ENCODE measurements around the gene GCN1. TPM values are rescaled to one million over a fixed set of nuclear protein-coding genes. Genes with fewer than 3 reads are reported as not detected.

GCN1 gene
- total RNA-seq, 2 donors from 2014 or later = 39.7 to 83.1 TPM

- DNase-seq (no peak), ATAC-seq (no peak)
- Histone ChIP-seq H3K4me3 (no peak overlapping the region), H3K9me3 (no peaks in the 10 kb centered on the region), H3K27ac (no peak overlapping the region), H3K27me3 (no peaks in the 10 kb centered on the region), H3K36me3 (replicated peaks in 1 of 2; ENCODE audit: insufficient read depth in 1 of 2, low read depth in 2 of 2) (peaks cover 0 to 24% of the 10 kb centered on the region in 2 donors), H3K4me1 (peaks cover 33% of the 10 kb centered on the region)
- intact Hi-C loops (cut with DNase I) = no loop called here
- 81 to 82% methylated on average over 5 of the region's 5 CpGs for WGBS, 2 donors
- no peak for TF ChIP-seq CTCF (IDR thresholded peaks at IDR 0.05)
- TF ChIP-seq POLR2A (IDR thresholded peaks at IDR 0.05) = no peak
These were observed 4.1 kb downstream of the GCN1 start for GRCh38 chr12:120190386-120190785.

- TF ChIP-seq CTCF (IDR thresholded peaks at IDR 0.05) = no peak
- TF ChIP-seq POLR2A (IDR thresholded peaks at IDR 0.05) = no peak
- Histone ChIP-seq H3K27ac (no peak overlapping the region), H3K9me3 (no peaks in the 10 kb centered on the region), H3K4me1 (peaks cover 7% of the 10 kb centered on the region), H3K27me3 (no peaks in the 10 kb centered on the region), H3K36me3 (replicated peaks in 1 of 2; ENCODE audit: insufficient read depth in 1 of 2, low read depth in 2 of 2) (peaks cover 0 to 37% of the 10 kb centered on the region in 2 donors), H3K4me3 (no peak overlapping the region)
- ATAC-seq (no peak), DNase-seq (no peak)
- WGBS, 2 donors = 82 to 85% methylated on average over 4 of the region's 4 CpGs
- intact Hi-C loops (cut with DNase I) = no loop called here
These were observed 7.9 kb downstream of the GCN1 start for GRCh38 chr12:120186654-120187053.

- intact Hi-C loops (cut with DNase I) = no loop called here
- no peaks in the 10 kb centered on the region for H3K9me3 ChIP-seq
- WGBS, 2 donors = 80 to 85% methylated on average over 1 to 5 of the region's 5 CpGs
- no peaks in the 10 kb centered on the region for H3K27me3 ChIP-seq
- ATAC-seq (no peak), DNase-seq (no peak)
- no peak overlapping the region for H3K4me3 ChIP-seq
- H3K36me3 ChIP-seq (replicated peaks in 1 of 2; ENCODE audit: insufficient read depth in 1 of 2, low read depth in 2 of 2) = peaks cover 0 to 34% of the 10 kb centered on the region in 2 donors
- H3K4me1 ChIP-seq = peaks cover 12% of the 10 kb centered on the region
- no peak for TF ChIP-seq POLR2A (IDR thresholded peaks at IDR 0.05)
- TF ChIP-seq CTCF (IDR thresholded peaks at IDR 0.05) = no peak
- H3K27ac ChIP-seq = no peak overlapping the region
These were observed 11.3 kb downstream of the GCN1 start for GRCh38 chr12:120183211-120183631.

- TF ChIP-seq CTCF (IDR thresholded peaks at IDR 0.05) = no peak
- TF ChIP-seq POLR2A (IDR thresholded peaks at IDR 0.05) = no peak
- Histone ChIP-seq H3K4me3 (no peak overlapping the region), H3K9me3 (no peaks in the 10 kb centered on the region), H3K36me3 (replicated peaks in 1 of 2; ENCODE audit: insufficient read depth in 1 of 2, low read depth in 2 of 2) (peaks cover 0 to 33% of the 10 kb centered on the region in 2 donors), H3K27me3 (no peaks in the 10 kb centered on the region), H3K4me1 (peaks cover 13% of the 10 kb centered on the region), H3K27ac (peak overlapping the region in 2 of 4 donors; percentile 16 to 32)
- peak; percentile 65 for ATAC-seq
- intact Hi-C loops (cut with DNase I) = no loop called here
- peak in 1 of 4 donors; percentile 32 for DNase-seq
- WGBS, 2 donors = 64 to 69% methylated on average over 7 to 8 of the region's 8 CpGs
These were observed 12.4 kb downstream of the GCN1 start for GRCh38 chr12:120181991-120182631.

- Histone ChIP-seq H3K9me3 (no peaks in the 10 kb centered on the region), H3K27ac (no peak overlapping the region), H3K36me3 (replicated peaks in 1 of 2; ENCODE audit: insufficient read depth in 1 of 2, low read depth in 2 of 2) (peaks cover 0 to 36% of the 10 kb centered on the region in 2 donors), H3K4me1 (peaks cover 13% of the 10 kb centered on the region), H3K27me3 (no peaks in the 10 kb centered on the region), H3K4me3 (no peak overlapping the region)
- TF ChIP-seq POLR2A (IDR thresholded peaks at IDR 0.05) (no peak), CTCF (IDR thresholded peaks at IDR 0.05) (no peak)
- 94 to 96% methylated on average over 7 of the region's 7 CpGs for WGBS, 2 donors
- ATAC-seq (no peak), DNase-seq (no peak)
- intact Hi-C loops (cut with DNase I) = no loop called here
These were observed 13.5 kb downstream of the GCN1 start for GRCh38 chr12:120180975-120181374.

Data from body of pancreas (tissue), 4 donors.